Natural killer cell (primary cell): ENCODE measurements around the gene DMBT1. TPM values are rescaled to one million over a fixed set of nuclear protein-coding genes. Genes with fewer than 3 reads are reported as not detected.

Source experiments
- ATAC-seq, 3 donors: fragments of 150-1000 bp in 2 of 3; fragments of 200-7000 bp in 1 of 3; cut with Tn5 transposase; 1 replicate in 1 of 3; 2 replicates in 2 of 3; pipeline ENCODE4 v1.10.0; 2021; ENCODE audit warnings: mild to moderate bottlenecking in 2 of 3, moderate library complexity in 2 of 3
- DNase-seq, 2 donors: peaks; one replicate each; pipeline versions ENCODE4 v3.0.0 to v3.0.0-alpha.2; 2013 to 2021; ENCODE audit warnings: mixed read lengths in 1 of 2
- H3K27ac ChIP-seq: one replicate; pipeline ENCODE4 v1.5.1; 2013; ENCODE audit warnings: mild to moderate bottlenecking, low read length
- H3K27me3 ChIP-seq: one replicate; pipeline ENCODE4 v1.6.1; 2013; ENCODE audit warnings: low read length; ENCODE audit not compliant: control insufficient read depth, insufficient read depth
- H3K36me3 ChIP-seq: one replicate; pipeline ENCODE4 v1.6.1; 2013; ENCODE audit warnings: low read length; ENCODE audit not compliant: control insufficient read depth, insufficient read depth
- H3K4me1 ChIP-seq: one replicate; pipeline ENCODE4 v1.6.1; 2013; ENCODE audit warnings: low read length; ENCODE audit not compliant: control insufficient read depth, insufficient read depth
- H3K4me3 ChIP-seq: one replicate; pipeline ENCODE4 v1.5.1; 2013; ENCODE audit warnings: low read length
- H3K9me3 ChIP-seq: one replicate; pipeline ENCODE4 v1.6.1; 2013; ENCODE audit warnings: low read length; ENCODE audit not compliant: control insufficient read depth, insufficient read depth
- H3K27ac Mint-ChIP-seq, 2 donors: one replicate each; pipeline ENCODE4 v1.8.0; 2022; ENCODE audit warnings: mild to moderate bottlenecking in 2 of 2, mixed read lengths in 2 of 2, moderate library complexity in 1 of 2
- H3K27me3 Mint-ChIP-seq, 2 donors: one replicate each; pipeline ENCODE4 v1.8.0; 2022; ENCODE audit warnings: low read depth in 2 of 2, mixed read lengths in 2 of 2
- H3K36me3 Mint-ChIP-seq: one replicate; pipeline ENCODE4 v1.8.0; 2022; ENCODE audit warnings: mixed read lengths
- H3K4me1 Mint-ChIP-seq, 2 donors: one replicate each; pipeline ENCODE4 v1.8.0; 2022; ENCODE audit warnings: mixed read lengths in 2 of 2
- H3K4me3 Mint-ChIP-seq: one replicate; pipeline ENCODE4 v1.8.0; 2022; ENCODE audit warnings: mild to moderate bottlenecking, moderate library complexity, mixed read lengths
- H3K9me3 Mint-ChIP-seq, 2 donors: one replicate each; pipeline ENCODE4 v1.8.0; 2022; ENCODE audit warnings: mixed read lengths in 2 of 2
- WGBS: methylation state at CpG from one replicate; pipeline ENCODE4 v1.1.7; 2013; ENCODE audit warnings: missing lambda C conversion rate; ENCODE audit not compliant: insufficient coverage; 5-methylcytosine and 5-hydroxymethylcytosine counted together
- intact Hi-C: fragments of 100-400 bp; cut with micrococcal nuclease; formaldehyde crosslinking; loops from one replicate; pipeline ENCODE4 v1.14.2; 2022
- total RNA-seq, 4 donors: library from RNA; stranded (reverse); fragments of 120-200 nt in 1 of 4; gene quantifications; one replicate each; pipeline versions ENCODE4 v1.2.3 to v1.2.4, GENCODE V29; 2013 to 2022
- TF ChIP-seq, protein P1 (sequence below): fragments of 200-600 bp; IDR thresholded peaks from one replicate; pipeline ENCODE4 v1.8.0; 2022; ENCODE audit warnings: antibody characterized with exemption

The DMBT1 gene
- total RNA-seq, 3 donors from 2014 or later (not counting 1 experiment from before 2014, with no cell fraction given), result not detected

- H3K27ac Mint-ChIP-seq, result no peak overlapping the region
- ATAC-seq (no peak), DNase-seq (no peak)
- H3K36me3 Mint-ChIP-seq, result no peaks in the 10 kb centered on the region
- H3K4me1 Mint-ChIP-seq, result no peaks in the 10 kb centered on the region
- no peak overlapping the region for H3K4me3 Mint-ChIP-seq
- H3K9me3 ChIP-seq, result no peaks in the 10 kb centered on the region
- H3K9me3 Mint-ChIP-seq, result no peaks in the 10 kb centered on the region
- intact Hi-C loops, result no loop called here
- H3K27me3 Mint-ChIP-seq, result peaks cover 7 to 14% of the 10 kb centered on the region in 2 donors
- no peaks in the 10 kb centered on the region for H3K27me3 ChIP-seq
- H3K4me3 ChIP-seq, result no peak overlapping the region
- no peaks in the 10 kb centered on the region for H3K4me1 ChIP-seq
- no peak overlapping the region for H3K27ac ChIP-seq
- no peaks in the 10 kb centered on the region for H3K36me3 ChIP-seq
- TF ChIP-seq, protein P1, sequence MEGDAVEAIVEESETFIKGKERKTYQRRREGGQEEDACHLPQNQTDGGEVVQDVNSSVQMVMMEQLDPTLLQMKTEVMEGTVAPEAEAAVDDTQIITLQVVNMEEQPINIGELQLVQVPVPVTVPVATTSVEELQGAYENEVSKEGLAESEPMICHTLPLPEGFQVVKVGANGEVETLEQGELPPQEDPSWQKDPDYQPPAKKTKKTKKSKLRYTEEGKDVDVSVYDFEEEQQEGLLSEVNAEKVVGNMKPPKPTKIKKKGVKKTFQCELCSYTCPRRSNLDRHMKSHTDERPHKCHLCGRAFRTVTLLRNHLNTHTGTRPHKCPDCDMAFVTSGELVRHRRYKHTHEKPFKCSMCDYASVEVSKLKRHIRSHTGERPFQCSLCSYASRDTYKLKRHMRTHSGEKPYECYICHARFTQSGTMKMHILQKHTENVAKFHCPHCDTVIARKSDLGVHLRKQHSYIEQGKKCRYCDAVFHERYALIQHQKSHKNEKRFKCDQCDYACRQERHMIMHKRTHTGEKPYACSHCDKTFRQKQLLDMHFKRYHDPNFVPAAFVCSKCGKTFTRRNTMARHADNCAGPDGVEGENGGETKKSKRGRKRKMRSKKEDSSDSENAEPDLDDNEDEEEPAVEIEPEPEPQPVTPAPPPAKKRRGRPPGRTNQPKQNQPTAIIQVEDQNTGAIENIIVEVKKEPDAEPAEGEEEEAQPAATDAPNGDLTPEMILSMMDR, result no peak
Observed at GRCh38 chr10:122678266-122678665, 117.7 kb downstream of the DMBT1 start.

- intact Hi-C loops, result no loop called here
- no peaks in the 10 kb centered on the region for H3K36me3 ChIP-seq
- 89% methylated on average over 4 of the region's 5 CpGs for WGBS
- Mint-ChIP-seq H3K27me3 (peaks cover 12 to 38% of the 10 kb centered on the region in 2 donors), H3K4me3 (no peak overlapping the region), H3K4me1 (no peaks in the 10 kb centered on the region), H3K36me3 (no peaks in the 10 kb centered on the region), H3K27ac (no peak overlapping the region), H3K9me3 (no peaks in the 10 kb centered on the region)
- no peak overlapping the region for H3K27ac ChIP-seq
- H3K4me1 ChIP-seq, result no peaks in the 10 kb centered on the region
- no peak overlapping the region for H3K4me3 ChIP-seq
- H3K9me3 ChIP-seq, result no peaks in the 10 kb centered on the region
- no peaks in the 10 kb centered on the region for H3K27me3 ChIP-seq
- DNase-seq (no peak), ATAC-seq (no peak)
- TF ChIP-seq, protein P1, result no peak
Observed at GRCh38 chr10:122682522-122682921, 122.0 kb downstream of the DMBT1 start.

- Mint-ChIP-seq H3K27ac (no peak overlapping the region), H3K9me3 (no peaks in the 10 kb centered on the region), H3K36me3 (no peaks in the 10 kb centered on the region)
Observed at GRCh38 chr10:122688293-122688989, 127.9 kb downstream of the DMBT1 start.

More at GRCh38 chr10:122688293-122688989, 127.9 kb downstream of the DMBT1 start:
- no peak overlapping the region for H3K4me3 Mint-ChIP-seq
- 86% methylated on average over 6 of the region's 6 CpGs for WGBS
- H3K4me1 Mint-ChIP-seq, result no peaks in the 10 kb centered on the region
- DNase-seq (no peak), ATAC-seq (no peak)
- no peaks in the 10 kb centered on the region for H3K4me1 ChIP-seq
- H3K27me3 ChIP-seq, result no peaks in the 10 kb centered on the region
- TF ChIP-seq, protein P1, result no peak
- peaks cover 29 to 49% of the 10 kb centered on the region in 2 donors for H3K27me3 Mint-ChIP-seq
- H3K9me3 ChIP-seq, result no peaks in the 10 kb centered on the region
- no peak overlapping the region for H3K4me3 ChIP-seq
- no peak overlapping the region for H3K27ac ChIP-seq
- H3K36me3 ChIP-seq, result no peaks in the 10 kb centered on the region
- intact Hi-C loops, result no loop called here
